CD8-positive, alpha-beta memory T cell (primary cell): ENCODE measurements around the gene RNF167. TPM values are rescaled to one million over a fixed set of nuclear protein-coding genes. Genes with fewer than 3 reads are reported as not detected.
"Not testable (repeated sequence)": the region's sequence is repeated elsewhere in the genome, so short reads cannot be mapped to it uniquely, and the experiment has no call there.

Experiments
- CTCF ChIA-PET: fragments of 350-600 bp; sonication (Branson Sonifier 250); formaldehyde crosslinking; loops from one replicate; lab custom pipeline; 2021; ENCODE audit warnings: antibody characterized with exemption; lab: Charles Lee
- POLR2A ChIA-PET: fragments of 350-600 bp; sonication (Branson Sonifier 250); formaldehyde crosslinking; loops from one replicate; lab custom pipeline; 2021; ENCODE audit warnings: antibody characterized with exemption; lab: Charles Lee
- DNase-seq, 5 donors: peaks; one replicate each; pipeline versions ENCODE4 v3.0.0 to v3.0.0-alpha.2; 2020 to 2022; ENCODE audit warnings: mixed read lengths in 1 of 5
- H3K27ac ChIP-seq: one replicate; pipeline ENCODE4 v1.7.0; 2013; ENCODE audit warnings: low read depth, mild to moderate bottlenecking, low read length, moderate library complexity
- H3K27me3 ChIP-seq: 2 replicates; pipeline ENCODE4 v1.7.0; 2013; ENCODE audit warnings: low read length, mild to moderate bottlenecking; ENCODE audit not compliant: insufficient read depth, poor library complexity, severe bottlenecking
- H3K36me3 ChIP-seq: 2 replicates; pipeline ENCODE4 v1.7.0; 2013; ENCODE audit warnings: mild to moderate bottlenecking, low read length, moderate library complexity; ENCODE audit not compliant: insufficient read depth
- H3K4me1 ChIP-seq: 2 replicates; pipeline ENCODE4 v1.7.0; 2013; ENCODE audit warnings: mild to moderate bottlenecking, low read length, moderate library complexity; ENCODE audit not compliant: insufficient read depth
- H3K4me3 ChIP-seq: 2 replicates; pipeline ENCODE4 v1.7.0; 2013; ENCODE audit warnings: mild to moderate bottlenecking, low read length
- H3K9me3 ChIP-seq: 2 replicates; pipeline ENCODE4 v1.7.0; 2013; ENCODE audit warnings: mild to moderate bottlenecking, low read length
- H3K27ac Mint-ChIP-seq, 8 donors: one replicate each; pipeline ENCODE4 v1.8.0; 2020 to 2021; ENCODE audit warnings: mixed read lengths in 8 of 8, mild to moderate bottlenecking in 6 of 8, inconsistent platforms in 3 of 8, moderate library complexity in 3 of 8
- H3K27me3 Mint-ChIP-seq, 2 donors: one replicate each; pipeline ENCODE4 v1.8.0; 2020 to 2021; ENCODE audit warnings: mixed read lengths in 2 of 2, mild to moderate bottlenecking in 1 of 2, moderate library complexity in 1 of 2
- H3K36me3 Mint-ChIP-seq, 3 donors: one replicate each; pipeline ENCODE4 v1.8.0; 2020 to 2021; ENCODE audit warnings: mixed read lengths in 3 of 3, inconsistent platforms in 1 of 3, mild to moderate bottlenecking in 1 of 3
- H3K4me1 Mint-ChIP-seq, 3 donors: one replicate each; pipeline ENCODE4 v1.8.0; 2020 to 2021; ENCODE audit warnings: mixed read lengths in 3 of 3, inconsistent platforms in 1 of 3, mild to moderate bottlenecking in 1 of 3
- H3K4me3 Mint-ChIP-seq, 7 donors: one replicate each; pipeline ENCODE4 v1.8.0; 2020 to 2021; ENCODE audit warnings: mixed read lengths in 7 of 7, mild to moderate bottlenecking in 6 of 7, moderate library complexity in 4 of 7, inconsistent platforms in 2 of 7
- H3K9me3 Mint-ChIP-seq, 5 donors: one replicate each; pipeline ENCODE4 v1.8.0; 2020 to 2022; ENCODE audit warnings: mixed read lengths in 5 of 5, mild to moderate bottlenecking in 3 of 5, moderate library complexity in 2 of 5, inconsistent platforms in 1 of 5
- polyA plus RNA-seq: library from polyadenylated mRNA; unstranded; fragments of 300-500 nt; fragmentation: Illumina TruSeq; gene quantifications from one replicate; pipeline ENCODE4 v1.2.3, GENCODE V29; 2021
- total RNA-seq, 2 experiments: library from RNA; stranded (reverse); gene quantifications; one replicate each; pipeline ENCODE4 v1.2.3, GENCODE V29; 2021

RNF167 gene
- total and polyA plus RNA-seq, 3 experiments from 2014 or later: 69.0 to 192 (median 187) TPM

DNA sequence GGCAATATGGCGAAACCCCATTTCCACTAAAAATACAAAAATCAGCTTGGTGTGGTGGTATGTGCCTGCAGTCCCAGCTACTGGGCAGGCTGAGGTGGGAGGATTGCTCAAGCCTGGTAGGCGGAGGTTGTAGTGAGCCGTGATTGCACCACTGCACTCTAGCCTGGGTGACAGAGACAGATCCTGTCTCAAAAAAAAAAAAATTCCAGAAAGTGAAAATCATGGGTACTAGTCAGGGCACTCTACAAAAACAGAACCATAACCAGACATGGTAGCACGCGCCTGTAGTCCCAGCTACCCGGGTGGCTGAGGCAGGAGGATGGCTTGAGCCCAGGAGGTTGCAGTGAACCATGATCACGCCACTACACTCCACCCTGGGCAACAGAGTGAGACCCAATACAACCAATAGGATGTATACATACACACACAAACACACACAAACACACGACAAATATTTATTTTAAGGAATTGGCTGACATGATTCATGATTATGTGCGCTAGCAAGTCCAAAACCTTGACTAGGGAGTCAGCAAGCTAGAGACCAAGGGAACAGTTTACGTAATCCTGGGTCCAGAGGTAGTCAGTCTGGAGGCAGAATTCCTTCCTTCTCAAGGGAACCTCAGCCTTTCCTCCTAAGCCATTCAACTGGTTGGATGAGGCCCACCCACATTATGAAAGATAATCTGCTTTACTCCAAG is 19.6 kb upstream of the RNF167 start:
- H3K4me1 Mint-ChIP-seq: peaks cover 0 to 1% (median 0%) of the 10 kb centered on the region in 3 donors
- DNase-seq: no peak
- Histone ChIP-seq H3K4me3 (no peak overlapping the region), H3K27ac (no peak overlapping the region), H3K27me3 (no peaks in the 10 kb centered on the region), H3K4me1 (no peaks in the 10 kb centered on the region), H3K36me3 (no peaks in the 10 kb centered on the region), H3K9me3 (no peaks in the 10 kb centered on the region)
- no peak overlapping the region for H3K4me3 Mint-ChIP-seq
- POLR2A ChIA-PET: no interaction called here
- no peak overlapping the region for H3K27ac Mint-ChIP-seq
- H3K9me3 Mint-ChIP-seq: no peaks in the 10 kb centered on the region
- CTCF ChIA-PET: interaction anchor here (1.0 to 2.3 kb wide), 2 partner anchors 11 kb away, joined by 3 to 7 read pairs; no protein-coding TSS in a partner anchor
- no peaks in the 10 kb centered on the region for H3K36me3 Mint-ChIP-seq
- no peaks in the 10 kb centered on the region for H3K27me3 Mint-ChIP-seq

DNA sequence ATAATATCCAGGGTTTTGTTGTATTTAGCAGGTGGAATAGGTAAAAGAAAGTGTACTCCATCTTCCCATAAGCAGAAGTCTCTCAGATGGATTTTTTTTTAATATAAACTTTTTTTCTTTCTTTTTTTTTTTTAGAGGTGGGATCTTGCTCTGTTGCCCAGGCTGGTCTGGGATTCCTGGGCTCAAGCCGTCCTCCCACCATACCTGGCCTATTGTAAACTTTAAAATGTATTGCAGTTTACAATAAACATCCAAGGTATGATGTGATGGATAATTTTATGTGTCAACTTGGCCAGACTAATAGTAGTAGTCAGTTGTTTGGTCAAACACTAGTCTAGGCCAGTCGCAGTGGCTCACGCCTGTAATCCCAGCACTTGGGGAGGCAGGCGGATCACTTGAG is 18.7 kb upstream of the RNF167 start:
- no peaks in the 10 kb centered on the region for H3K4me1 ChIP-seq
- peaks cover 0 to 1% (median 0%) of the 10 kb centered on the region in 3 donors for H3K4me1 Mint-ChIP-seq
- no peaks in the 10 kb centered on the region for H3K36me3 Mint-ChIP-seq
- H3K27me3 ChIP-seq: no peaks in the 10 kb centered on the region
- no peaks in the 10 kb centered on the region for H3K27me3 Mint-ChIP-seq
- H3K27ac Mint-ChIP-seq: no peak overlapping the region
- ChIA-PET POLR2A (no interaction called here), CTCF (interaction anchor here (1.0 kb wide), 1 partner anchor 12 kb away, joined by 3 read pairs; no protein-coding TSS in a partner anchor)
- no peaks in the 10 kb centered on the region for H3K9me3 Mint-ChIP-seq
- no peaks in the 10 kb centered on the region for H3K9me3 ChIP-seq
- no peak for DNase-seq
- H3K4me3 ChIP-seq: no peak overlapping the region
- H3K27ac ChIP-seq: no peak overlapping the region
- H3K4me3 Mint-ChIP-seq: no peak overlapping the region
- H3K36me3 ChIP-seq: no peaks in the 10 kb centered on the region

DNA sequence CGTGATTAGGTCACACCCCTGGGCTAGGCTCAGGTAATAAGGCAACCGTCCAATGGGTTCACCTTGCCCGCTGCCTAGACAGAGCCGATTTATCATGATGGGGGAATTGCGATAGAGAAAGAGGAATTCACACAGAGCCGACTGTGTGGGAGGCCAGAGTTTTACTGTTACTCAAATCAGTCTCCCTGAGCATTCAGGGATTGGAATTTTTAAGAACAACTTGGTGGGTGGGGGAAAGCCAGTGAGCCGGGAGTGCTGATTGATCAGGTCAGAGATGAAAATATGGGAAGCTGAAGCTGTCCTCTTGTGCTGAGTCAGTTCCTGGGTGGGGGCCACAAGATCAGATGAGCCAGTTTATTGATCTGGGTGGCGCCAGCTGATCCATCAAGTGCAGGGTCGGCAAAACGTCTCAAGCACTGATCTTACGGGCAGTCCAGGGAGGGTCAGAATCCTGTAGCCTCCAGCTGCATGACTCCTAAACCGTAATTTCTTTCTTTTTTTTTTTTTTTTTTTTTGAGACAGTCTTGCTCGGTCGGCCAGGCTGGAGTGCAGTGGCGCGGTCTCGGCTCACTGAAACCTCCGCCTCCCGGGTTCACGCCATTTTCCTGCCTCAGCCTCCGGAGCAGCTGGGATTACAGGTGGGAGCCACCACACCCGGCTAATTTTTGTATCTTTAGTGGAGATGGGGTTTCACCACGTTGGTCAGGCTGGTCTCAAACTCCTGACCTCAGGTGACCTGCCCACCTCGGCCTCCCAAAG is 13.3 kb upstream of the RNF167 start:
- not testable (repeated sequence) for H3K4me1 Mint-ChIP-seq

DNA sequence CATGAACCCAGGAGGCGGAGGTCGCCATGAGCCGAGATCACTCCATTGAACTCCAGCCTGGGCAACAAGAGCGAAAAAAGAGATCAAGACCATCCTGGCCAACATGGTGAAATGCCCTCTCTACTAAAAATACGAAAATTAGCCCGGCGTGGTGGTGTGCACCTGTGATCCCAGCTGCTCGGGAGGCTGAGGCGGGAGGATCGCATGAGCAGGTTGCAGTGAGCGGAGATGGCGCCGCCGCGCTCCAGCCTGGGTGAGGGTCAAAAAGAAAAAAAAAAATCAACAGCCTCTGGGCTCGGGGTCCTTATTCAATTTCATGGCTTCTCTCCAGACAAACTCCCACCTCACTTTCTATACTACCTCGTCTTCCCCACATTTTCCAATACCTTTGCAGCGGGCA is 11.2 kb upstream of the RNF167 start:
- ChIA-PET CTCF (no interaction called here), POLR2A (no interaction called here)
- Histone ChIP-seq H3K27ac (no peak overlapping the region), H3K9me3 (no peaks in the 10 kb centered on the region), H3K36me3 (no peaks in the 10 kb centered on the region), H3K4me3 (no peak overlapping the region), H3K4me1 (peaks cover 2% of the 10 kb centered on the region), H3K27me3 (no peaks in the 10 kb centered on the region)
- Mint-ChIP-seq H3K9me3 (no peaks in the 10 kb centered on the region), H3K4me1 (peaks cover 7 to 13% (median 12%) of the 10 kb centered on the region in 3 donors), H3K27me3 (no peaks in the 10 kb centered on the region), H3K4me3 (no peak overlapping the region), H3K36me3 (peaks cover 0 to 17% (median 0%) of the 10 kb centered on the region in 3 donors), H3K27ac (no peak overlapping the region)
- DNase-seq: no peak

More for the DNA sequence above, 13.3 kb upstream of the RNF167 start:
- H3K9me3 Mint-ChIP-seq, DNase-seq, H3K4me3 Mint-ChIP-seq, H3K27me3 Mint-ChIP-seq, POLR2A ChIA-PET, H3K4me3 ChIP-seq, H3K36me3 ChIP-seq, H3K27me3 ChIP-seq, H3K4me1 ChIP-seq, H3K9me3 ChIP-seq, H3K27ac ChIP-seq: not testable (repeated sequence)
- Mint-ChIP-seq H3K27ac (peak overlapping the region in 2 of 8 donors; percentile 21 to 72), H3K36me3 (peaks cover 0 to 16% (median 0%) of the 10 kb centered on the region in 3 donors)
- CTCF ChIA-PET: interaction anchor here (1.0 kb wide), 1 partner anchor 18 kb away, joined by 4 read pairs; no protein-coding TSS in a partner anchor

DNA sequence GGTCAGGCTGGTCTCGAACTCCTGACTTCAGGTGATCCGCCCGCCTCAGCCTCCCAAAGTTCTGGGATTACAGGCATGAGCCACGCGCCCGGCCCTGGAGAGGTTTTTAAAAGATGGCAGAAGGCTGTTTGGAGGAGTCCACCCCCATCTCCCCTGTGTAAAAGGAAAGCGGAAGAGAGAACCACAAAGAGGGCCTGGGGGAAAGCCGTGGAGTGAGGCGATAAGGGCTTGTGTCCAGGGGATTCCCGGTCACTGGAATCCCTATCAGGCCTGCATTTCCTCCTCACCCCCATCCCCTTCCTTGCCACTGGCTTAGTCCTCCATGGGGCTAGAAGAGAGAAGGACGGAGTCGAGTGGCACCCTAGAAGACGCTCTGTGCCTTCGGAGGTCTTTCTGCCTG is 8.1 kb upstream of the RNF167 start, which contains the start of gene GP1BA:
Gene GP1BA, plus strand, starts transcription at position 315 of the 400 bp plus-strand sequence. CDS start 328 bp downstream, outside the sequence.
- no peaks in the 10 kb centered on the region for H3K27me3 ChIP-seq
- Mint-ChIP-seq H3K27ac (peak within 1 kb of the TSS in 1 of 8 donors; percentile 95), H3K27me3 (peaks cover 0 to 3% of the 10 kb centered on the region in 2 donors), H3K4me3 (no peak within 1 kb of the TSS), H3K36me3 (peaks cover 0 to 23% (median 3%) of the 10 kb centered on the region in 3 donors), H3K4me1 (peaks cover 21 to 31% (median 21%) of the 10 kb centered on the region in 3 donors), H3K9me3 (no peaks in the 10 kb centered on the region)
- H3K27ac ChIP-seq: no peak within 1 kb of the TSS
- CTCF ChIA-PET: interaction anchor here (1.2 to 1.3 kb wide), 2 partner anchors 23 to 56 kb away, joined by 3 to 5 read pairs; partner anchors contain the start of gene CAMTA2
- no peaks in the 10 kb centered on the region for H3K36me3 ChIP-seq
- DNase-seq: no peak
- H3K4me3 ChIP-seq: no peak within 1 kb of the TSS
- H3K9me3 ChIP-seq: no peaks in the 10 kb centered on the region
- peaks cover 9% of the 10 kb centered on the region for H3K4me1 ChIP-seq
- POLR2A ChIA-PET: interaction anchor here (1.0 kb wide), 1 partner anchor 37 kb away, joined by 3 read pairs; no protein-coding TSS in a partner anchor

DNA sequence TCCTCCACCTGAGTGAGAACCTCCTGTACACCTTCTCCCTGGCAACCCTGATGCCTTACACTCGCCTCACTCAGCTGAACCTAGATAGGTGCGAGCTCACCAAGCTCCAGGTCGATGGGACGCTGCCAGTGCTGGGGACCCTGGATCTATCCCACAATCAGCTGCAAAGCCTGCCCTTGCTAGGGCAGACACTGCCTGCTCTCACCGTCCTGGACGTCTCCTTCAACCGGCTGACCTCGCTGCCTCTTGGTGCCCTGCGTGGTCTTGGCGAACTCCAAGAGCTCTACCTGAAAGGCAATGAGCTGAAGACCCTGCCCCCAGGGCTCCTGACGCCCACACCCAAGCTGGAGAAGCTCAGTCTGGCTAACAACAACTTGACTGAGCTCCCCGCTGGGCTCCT is 7.3 kb upstream of the RNF167 start:
- peaks cover under 1% of the 10 kb centered on the region for H3K36me3 ChIP-seq
- H3K36me3 Mint-ChIP-seq: peaks cover 0 to 31% (median 6%) of the 10 kb centered on the region in 3 donors
- H3K4me1 Mint-ChIP-seq: peaks cover 18 to 37% (median 21%) of the 10 kb centered on the region in 3 donors
- no peaks in the 10 kb centered on the region for H3K27me3 ChIP-seq
- H3K4me3 ChIP-seq: no peak overlapping the region
- H3K4me1 ChIP-seq: peaks cover 9% of the 10 kb centered on the region
- H3K27me3 Mint-ChIP-seq: peaks cover 0 to 3% of the 10 kb centered on the region in 2 donors
- peak in 1 of 5 donors; percentile 35 for DNase-seq
- POLR2A ChIA-PET: interaction anchor here (1.0 kb wide), 1 partner anchor 36 kb away, joined by 3 read pairs; no protein-coding TSS in a partner anchor
- no peak overlapping the region for H3K4me3 Mint-ChIP-seq
- H3K27ac ChIP-seq: no peak overlapping the region
- no peaks in the 10 kb centered on the region for H3K9me3 Mint-ChIP-seq
- H3K9me3 ChIP-seq: no peaks in the 10 kb centered on the region
- no peak overlapping the region for H3K27ac Mint-ChIP-seq
- CTCF ChIA-PET: interaction anchor here (1.0 to 1.3 kb wide), 3 partner anchors 24 to 55 kb away, joined by 3 to 5 read pairs (median 3); partner anchors contain the start of genes CAMTA2 and SPAG7

DNA sequence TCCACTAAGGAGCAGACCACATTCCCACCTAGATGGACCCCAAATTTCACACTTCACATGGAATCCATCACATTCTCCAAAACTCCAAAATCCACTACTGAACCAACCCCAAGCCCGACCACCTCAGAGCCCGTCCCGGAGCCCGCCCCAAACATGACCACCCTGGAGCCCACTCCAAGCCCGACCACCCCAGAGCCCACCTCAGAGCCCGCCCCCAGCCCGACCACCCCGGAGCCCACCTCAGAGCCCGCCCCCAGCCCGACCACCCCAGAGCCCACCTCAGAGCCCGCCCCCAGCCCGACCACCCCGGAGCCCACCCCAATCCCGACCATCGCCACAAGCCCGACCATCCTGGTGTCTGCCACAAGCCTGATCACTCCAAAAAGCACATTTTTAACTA is 6.4 kb upstream of the RNF167 start:
- H3K27ac Mint-ChIP-seq: peak overlapping the region in 6 of 8 donors; percentile 40 to 86 (median 71)
- Histone ChIP-seq H3K9me3 (no peaks in the 10 kb centered on the region), H3K4me3 (no peak overlapping the region), H3K27ac (no peak overlapping the region), H3K4me1 (peaks cover 16% of the 10 kb centered on the region), H3K27me3 (no peaks in the 10 kb centered on the region), H3K36me3 (peaks cover 5% of the 10 kb centered on the region)
- H3K36me3 Mint-ChIP-seq: peaks cover 0 to 39% (median 6%) of the 10 kb centered on the region in 3 donors
- ChIA-PET CTCF (interaction anchor here (0.9 kb wide), 1 partner anchor 31 kb away, joined by 4 read pairs; the partner anchor contains the start of gene CHRNE), POLR2A (interaction anchor here (0.8 to 1.1 kb wide), 3 partner anchors 18 to 35 kb away, joined by 3 to 4 read pairs (median 4); partner anchors contain the start of genes ENO3 and SPAG7)
- peaks cover 0 to 3% of the 10 kb centered on the region in 2 donors for H3K27me3 Mint-ChIP-seq
- H3K4me1 Mint-ChIP-seq: peaks cover 25 to 45% (median 29%) of the 10 kb centered on the region in 3 donors
- peak in 1 of 5 donors; percentile 31 for DNase-seq
- peak overlapping the region in 3 of 7 donors; percentile 50 to 79 (median 55) for H3K4me3 Mint-ChIP-seq
- no peaks in the 10 kb centered on the region for H3K9me3 Mint-ChIP-seq
